Measurements from ENCODE around the gene CLSTN2. TPM values are rescaled to one million over a fixed set of nuclear protein-coding genes. Genes with fewer than 3 reads are reported as not detected.

The CLSTN2 gene
- total RNA-seq, 4 donors from 2014 or later = 2.7 to 5.0 (median 3.1) TPM

GRCh38 chr3:140007911-140008869, 73.2 kb downstream of the CLSTN2 start:
- no peaks in the 10 kb centered on the region for H3K27me3 ChIP-seq
- H3K4me3 ChIP-seq = no peak overlapping the region
- H3K36me3 ChIP-seq = no peaks in the 10 kb centered on the region
- no peak for DNase-seq
- no peaks in the 10 kb centered on the region for H3K4me1 ChIP-seq
- TF ChIP-seq POLR2A (IDR thresholded peaks at IDR 0.05) = no peak
- TF ChIP-seq, protein P1, sequence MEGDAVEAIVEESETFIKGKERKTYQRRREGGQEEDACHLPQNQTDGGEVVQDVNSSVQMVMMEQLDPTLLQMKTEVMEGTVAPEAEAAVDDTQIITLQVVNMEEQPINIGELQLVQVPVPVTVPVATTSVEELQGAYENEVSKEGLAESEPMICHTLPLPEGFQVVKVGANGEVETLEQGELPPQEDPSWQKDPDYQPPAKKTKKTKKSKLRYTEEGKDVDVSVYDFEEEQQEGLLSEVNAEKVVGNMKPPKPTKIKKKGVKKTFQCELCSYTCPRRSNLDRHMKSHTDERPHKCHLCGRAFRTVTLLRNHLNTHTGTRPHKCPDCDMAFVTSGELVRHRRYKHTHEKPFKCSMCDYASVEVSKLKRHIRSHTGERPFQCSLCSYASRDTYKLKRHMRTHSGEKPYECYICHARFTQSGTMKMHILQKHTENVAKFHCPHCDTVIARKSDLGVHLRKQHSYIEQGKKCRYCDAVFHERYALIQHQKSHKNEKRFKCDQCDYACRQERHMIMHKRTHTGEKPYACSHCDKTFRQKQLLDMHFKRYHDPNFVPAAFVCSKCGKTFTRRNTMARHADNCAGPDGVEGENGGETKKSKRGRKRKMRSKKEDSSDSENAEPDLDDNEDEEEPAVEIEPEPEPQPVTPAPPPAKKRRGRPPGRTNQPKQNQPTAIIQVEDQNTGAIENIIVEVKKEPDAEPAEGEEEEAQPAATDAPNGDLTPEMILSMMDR (IDR thresholded peaks at IDR 0.05) = no peak
- no peak overlapping the region for H3K27ac ChIP-seq
- no peaks in the 10 kb centered on the region for H3K9me3 ChIP-seq

GRCh38 chr3:140010391-140010790, 75.4 kb downstream of the CLSTN2 start:
- Histone ChIP-seq H3K27ac (no peak overlapping the region), H3K27me3 (no peaks in the 10 kb centered on the region), H3K4me3 (no peak overlapping the region), H3K9me3 (no peaks in the 10 kb centered on the region), H3K4me1 (no peaks in the 10 kb centered on the region), H3K36me3 (no peaks in the 10 kb centered on the region)
- no peak for DNase-seq
- no peak for TF ChIP-seq POLR2A (IDR thresholded peaks at IDR 0.05)
- TF ChIP-seq, protein P1 (IDR thresholded peaks at IDR 0.05) = no peak

DNA sequence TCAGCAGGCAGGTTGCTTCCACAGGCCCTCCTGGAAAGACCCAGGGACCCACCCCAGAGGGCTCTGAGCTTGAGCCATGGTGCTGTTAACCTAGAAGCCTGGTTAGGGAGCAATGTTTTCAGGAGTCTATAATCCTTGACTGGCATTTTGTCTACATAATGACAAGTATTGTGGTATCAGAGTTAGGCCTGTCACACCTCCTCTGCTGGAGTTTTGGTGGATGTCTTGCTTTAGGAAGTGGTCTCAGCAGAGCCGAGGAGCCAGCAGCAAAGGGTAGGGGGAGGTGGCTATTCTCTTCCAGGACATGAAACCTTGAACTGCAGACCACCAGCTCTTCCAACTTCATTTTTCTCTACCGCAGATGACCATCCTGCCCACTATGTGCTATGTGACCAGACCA, 76.1 kb downstream of the CLSTN2 start:
- H3K9me3 ChIP-seq = no peaks in the 10 kb centered on the region
- no peaks in the 10 kb centered on the region for H3K27me3 ChIP-seq
- H3K36me3 ChIP-seq = no peaks in the 10 kb centered on the region
- H3K4me1 ChIP-seq = no peaks in the 10 kb centered on the region
- no peak for DNase-seq
- no peak overlapping the region for H3K4me3 ChIP-seq
- H3K27ac ChIP-seq = no peak overlapping the region
- TF ChIP-seq POLR2A (IDR thresholded peaks at IDR 0.05) = no peak
- TF ChIP-seq, protein P1 (IDR thresholded peaks at IDR 0.05) = no peak

- Histone ChIP-seq H3K27me3 (no peaks in the 10 kb centered on the region), H3K36me3 (no peaks in the 10 kb centered on the region), H3K9me3 (no peaks in the 10 kb centered on the region), H3K4me3 (no peak overlapping the region), H3K4me1 (no peaks in the 10 kb centered on the region), H3K27ac (no peak overlapping the region)
- no peak for DNase-seq
- TF ChIP-seq POLR2A (IDR thresholded peaks at IDR 0.05) = no peak
- TF ChIP-seq, protein P1 (IDR thresholded peaks at IDR 0.05) = no peak
Observed at GRCh38 chr3:140011611-140012277, 76.8 kb downstream of the CLSTN2 start.

GRCh38 chr3:140013220-140013619, 78.2 kb downstream of the CLSTN2 start:
- H3K36me3 ChIP-seq = no peaks in the 10 kb centered on the region
- no peaks in the 10 kb centered on the region for H3K4me1 ChIP-seq
- DNase-seq = no peak
- H3K27ac ChIP-seq = no peak overlapping the region
- no peaks in the 10 kb centered on the region for H3K9me3 ChIP-seq
- no peaks in the 10 kb centered on the region for H3K27me3 ChIP-seq
- no peak overlapping the region for H3K4me3 ChIP-seq
- TF ChIP-seq POLR2A (IDR thresholded peaks at IDR 0.05) = no peak
- TF ChIP-seq, protein P1 (IDR thresholded peaks at IDR 0.05) = no peak
